ENCODE results near the gene HEPACAM2.

DNA sequence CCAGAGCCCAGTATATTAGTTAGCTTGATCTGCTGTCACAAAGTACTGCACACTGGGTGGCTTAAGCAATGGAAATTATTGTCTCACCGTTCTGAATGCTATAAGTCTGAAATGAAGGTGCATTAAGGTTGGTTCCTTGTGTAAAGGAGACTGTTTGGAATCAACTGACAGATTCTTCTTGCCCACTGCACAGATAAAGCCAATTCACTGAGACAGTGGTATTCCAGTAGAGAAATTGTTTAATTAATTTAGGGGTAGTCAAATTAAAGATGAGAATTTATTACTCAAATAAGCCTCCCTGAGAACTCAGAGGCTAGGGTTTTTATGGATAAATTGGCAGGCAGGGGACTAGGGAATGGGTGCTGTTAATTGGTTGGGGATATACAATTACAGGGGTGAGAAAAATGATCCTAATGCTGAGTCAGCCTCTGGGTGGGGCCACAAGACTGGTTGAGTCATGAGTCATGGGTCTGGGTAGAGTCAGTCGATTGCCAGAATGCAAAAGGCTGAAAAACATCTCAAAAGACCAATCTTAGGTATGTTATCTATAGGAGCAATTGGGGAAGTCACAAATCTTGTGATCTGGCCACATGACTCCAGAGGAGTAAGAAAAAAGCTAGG is 54.6 kb downstream of the HEPACAM2 start:
- TF ChIP-seq CTCF (conservative IDR thresholded peaks at IDR 0.05 in 1 of 2, IDR thresholded peaks at IDR 0.05 in 1 of 2; ENCODE audit: extremely low read depth in 1 of 2, insufficient read depth in 1 of 2, low read depth in 1 of 2, low read length in 2 of 2): no peak
- no peak for TF ChIP-seq EZH2 (IDR thresholded peaks at IDR 0.05; ENCODE audit: borderline replicate concordance, low read length)

Measured in mammary epithelial cell (primary cell).